Measurements from ENCODE around the gene SYCE1L.
"Not testable (repeated sequence)": the region's sequence is repeated elsewhere in the genome, so short reads cannot be mapped to it uniquely, and the experiment has no call there.

DNA sequence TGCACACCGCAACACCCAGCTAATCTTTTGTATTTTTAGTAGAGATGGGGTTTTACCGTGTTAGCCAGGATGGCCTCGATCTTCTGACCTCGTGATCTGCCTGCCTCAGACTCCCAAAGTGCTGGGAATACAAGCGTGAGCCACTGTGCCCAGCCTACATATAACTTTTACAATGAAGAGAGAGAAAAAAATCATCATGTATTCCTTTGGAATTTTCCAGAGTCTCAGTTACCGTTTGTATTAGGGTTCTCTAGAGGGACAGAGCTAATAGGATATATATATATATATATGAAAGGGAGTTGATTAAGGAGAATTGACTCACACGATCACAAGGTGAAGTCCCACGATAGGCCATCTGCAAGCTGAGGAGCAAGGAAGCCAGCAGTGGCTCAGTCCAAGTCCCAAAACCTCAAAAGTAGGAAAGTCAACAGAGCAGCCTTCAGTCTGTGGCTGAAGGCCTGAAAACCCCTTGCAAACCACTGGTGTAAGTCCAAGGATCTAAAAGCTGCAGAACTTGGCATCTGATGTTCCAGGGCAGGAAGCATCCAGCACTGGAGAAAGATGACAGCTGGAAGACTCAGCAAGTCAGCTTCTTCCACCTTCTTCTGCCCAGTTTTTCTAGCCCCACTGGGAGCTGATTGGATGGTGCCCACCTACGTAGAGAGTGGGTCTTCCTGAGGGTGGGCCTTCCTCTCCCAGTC lies 33.5 kb upstream of the SYCE1L start:
- TF ChIP-seq, protein P1, sequence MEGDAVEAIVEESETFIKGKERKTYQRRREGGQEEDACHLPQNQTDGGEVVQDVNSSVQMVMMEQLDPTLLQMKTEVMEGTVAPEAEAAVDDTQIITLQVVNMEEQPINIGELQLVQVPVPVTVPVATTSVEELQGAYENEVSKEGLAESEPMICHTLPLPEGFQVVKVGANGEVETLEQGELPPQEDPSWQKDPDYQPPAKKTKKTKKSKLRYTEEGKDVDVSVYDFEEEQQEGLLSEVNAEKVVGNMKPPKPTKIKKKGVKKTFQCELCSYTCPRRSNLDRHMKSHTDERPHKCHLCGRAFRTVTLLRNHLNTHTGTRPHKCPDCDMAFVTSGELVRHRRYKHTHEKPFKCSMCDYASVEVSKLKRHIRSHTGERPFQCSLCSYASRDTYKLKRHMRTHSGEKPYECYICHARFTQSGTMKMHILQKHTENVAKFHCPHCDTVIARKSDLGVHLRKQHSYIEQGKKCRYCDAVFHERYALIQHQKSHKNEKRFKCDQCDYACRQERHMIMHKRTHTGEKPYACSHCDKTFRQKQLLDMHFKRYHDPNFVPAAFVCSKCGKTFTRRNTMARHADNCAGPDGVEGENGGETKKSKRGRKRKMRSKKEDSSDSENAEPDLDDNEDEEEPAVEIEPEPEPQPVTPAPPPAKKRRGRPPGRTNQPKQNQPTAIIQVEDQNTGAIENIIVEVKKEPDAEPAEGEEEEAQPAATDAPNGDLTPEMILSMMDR (optimal IDR thresholded peaks at IDR 0.05 in 1 of 3, IDR thresholded peaks at IDR 0.05 in 1 of 3, conservative IDR thresholded peaks at IDR 0.05 in 1 of 3; ENCODE audit: extremely low read depth in 1 of 3, insufficient read depth in 2 of 3, low read length in 3 of 3), result not testable (repeated sequence)
- not testable (repeated sequence) for TF ChIP-seq EZH2 (IDR thresholded peaks at IDR 0.05; ENCODE audit: low read length)

All from keratinocyte (primary cell).